ENCODE results near the gene DTX1.

DTX1 gene

GRCh38 chr12:113086249-113087164 lies 30.0 kb downstream of the DTX1 start:
- in situ Hi-C loops (cut with HindIII; ENCODE audit: low sequenced_read_pairs), result no loop called here
- DNase-seq (ENCODE audit: low read depth, low spot score), result no peak
- no peak for TF ChIP-seq CTCF (IDR thresholded peaks at IDR 0.05; ENCODE audit: low read depth, low read length)
- H3K4me3 ChIP-seq (ENCODE audit: low read depth, low read length), result no peak overlapping the region

GRCh38 chr12:113087193-113087592 lies 30.7 kb downstream of the DTX1 start:
- no peak for TF ChIP-seq CTCF (IDR thresholded peaks at IDR 0.05; ENCODE audit: low read depth, low read length)
- no peak for DNase-seq (ENCODE audit: low read depth, low spot score)
- in situ Hi-C loops (cut with HindIII; ENCODE audit: low sequenced_read_pairs), result no loop called here
- H3K4me3 ChIP-seq (ENCODE audit: low read depth, low read length), result no peak overlapping the region

GRCh38 chr12:113088037-113088436 lies 31.5 kb downstream of the DTX1 start:
- in situ Hi-C loops (cut with HindIII; ENCODE audit: low sequenced_read_pairs), result no loop called here
- H3K4me3 ChIP-seq (ENCODE audit: low read depth, low read length), result no peak overlapping the region
- no peak for TF ChIP-seq CTCF (IDR thresholded peaks at IDR 0.05; ENCODE audit: low read depth, low read length)
- no peak for DNase-seq (ENCODE audit: low read depth, low spot score)

GRCh38 chr12:113088971-113089756 lies 32.6 kb downstream of the DTX1 start:
- H3K4me3 ChIP-seq (ENCODE audit: low read depth, low read length), result no peak overlapping the region
- in situ Hi-C loops (cut with HindIII; ENCODE audit: low sequenced_read_pairs), result no loop called here
- no peak for TF ChIP-seq CTCF (IDR thresholded peaks at IDR 0.05; ENCODE audit: low read depth, low read length)
- no peak for DNase-seq (ENCODE audit: low read depth, low spot score)

GRCh38 chr12:113089839-113090238 lies 33.3 kb downstream of the DTX1 start:
- TF ChIP-seq CTCF (IDR thresholded peaks at IDR 0.05; ENCODE audit: low read depth, low read length), result no peak
- H3K4me3 ChIP-seq (ENCODE audit: low read depth, low read length), result no peak overlapping the region
- no peak for DNase-seq (ENCODE audit: low read depth, low spot score)
- in situ Hi-C loops (cut with HindIII; ENCODE audit: low sequenced_read_pairs), result no loop called here

GRCh38 chr12:113090740-113091139 lies 34.2 kb downstream of the DTX1 start:
- no peak for DNase-seq (ENCODE audit: low read depth, low spot score)
- no peak for TF ChIP-seq CTCF (IDR thresholded peaks at IDR 0.05; ENCODE audit: low read depth, low read length)
- no peak overlapping the region for H3K4me3 ChIP-seq (ENCODE audit: low read depth, low read length)
- in situ Hi-C loops (cut with HindIII; ENCODE audit: low sequenced_read_pairs), result no loop called here

All from astrocyte of the spinal cord (primary cell).